ENCODE data around the gene RAB4B.
"Not testable (repeated sequence)": the region's sequence is repeated elsewhere in the genome, so short reads cannot be mapped to it uniquely, and the experiment has no call there.

RAB4B gene

GRCh38 chr19:40825460-40826095 is 47.5 kb downstream of the RAB4B start:
- not testable (repeated sequence) for DNase-seq

GRCh38 chr19:40826312-40826698 is 48.3 kb downstream of the RAB4B start:
- not testable (repeated sequence) for DNase-seq

- DNase-seq = not testable (repeated sequence)
These were observed 48.8 kb downstream of the RAB4B start for GRCh38 chr19:40826699-40827385.

- DNase-seq = no peak
These were observed 49.6 kb downstream of the RAB4B start for GRCh38 chr19:40827386-40828247.

- DNase-seq = no peak
These were observed 51.2 kb downstream of the RAB4B start for GRCh38 chr19:40829205-40829604.

GRCh38 chr19:40830741-40831140 is 52.7 kb downstream of the RAB4B start:
- not testable (repeated sequence) for DNase-seq

GRCh38 chr19:40831502-40832430 is 53.7 kb downstream of the RAB4B start:
- DNase-seq = peak; percentile 7 to 32

GRCh38 chr19:40832431-40832790 is 54.4 kb downstream of the RAB4B start:
- not testable (repeated sequence) for DNase-seq

- DNase-seq = not testable (repeated sequence)
These were observed 55.9 kb downstream of the RAB4B start for GRCh38 chr19:40833728-40834533.

- no peak for DNase-seq
These were observed 58.8 kb downstream of the RAB4B start for GRCh38 chr19:40836754-40837429.

GRCh38 chr19:40838477-40838876 is 60.4 kb downstream of the RAB4B start:
- not testable (repeated sequence) for DNase-seq

- not testable (repeated sequence) for DNase-seq
These were observed 64.0 kb downstream of the RAB4B start for GRCh38 chr19:40842012-40842411.

GRCh38 chr19:40842997-40843652 is 65.1 kb downstream of the RAB4B start:
- DNase-seq = not testable (repeated sequence)

GRCh38 chr19:40843653-40844052 is 65.6 kb downstream of the RAB4B start:
- not testable (repeated sequence) for DNase-seq
